Mucosa of descending colon (tissue), 3 donors: ENCODE data around the gene DIO1. TPM values are rescaled to one million over a fixed set of nuclear protein-coding genes. Genes with fewer than 3 reads are reported as not detected.
"Not testable (repeated sequence)": the region's sequence is repeated elsewhere in the genome, so short reads cannot be mapped to it uniquely, and the experiment has no call there.

ENCODE experiments used
- ATAC-seq: fragments of 200-7000 bp; cut with Tn5 transposase; one replicate; pipeline ENCODE4 v1.9.1; 2020; ENCODE audit warnings: mild to moderate bottlenecking, moderate library complexity
- DNase-seq, 3 donors: peaks; one replicate each; pipeline ENCODE4 v3.0.0-alpha.2; 2020
- H3K36me3 ChIP-seq: fragments of 200-600 bp; one replicate; pipeline ENCODE4 v1.8.0; 2021; ENCODE audit warnings: low read depth, mild to moderate bottlenecking
- H3K4me1 ChIP-seq: fragments of 200-600 bp; one replicate; pipeline ENCODE4 v1.8.0; 2021; ENCODE audit warnings: low read depth, mild to moderate bottlenecking
- H3K4me3 ChIP-seq: fragments of 200-600 bp; one replicate; pipeline ENCODE4 v1.8.0; 2021; ENCODE audit warnings: mild to moderate bottlenecking
- H3K9me3 ChIP-seq: fragments of 200-600 bp; one replicate; pipeline ENCODE4 v1.8.0; 2021; ENCODE audit warnings: mild to moderate bottlenecking
- CTCF ChIP-seq: fragments of 200-600 bp; IDR thresholded peaks from one replicate; pipeline ENCODE4 v1.8.0; 2022; ENCODE audit warnings: antibody characterized with exemption, mild to moderate bottlenecking
- intact Hi-C, 2 donors: fragments of 100-400 bp; cut with DNase I in 1 of 2; cut with micrococcal nuclease in 1 of 2; formaldehyde crosslinking; loops; one replicate each; pipeline versions ENCODE4 v1.11.0 to v1.11.1; 2022; cut with DNase I, micrococcal nuclease
- total RNA-seq, 3 donors: library from RNA; stranded (reverse); fragmentation: NEBNext Ultra II Directional in 2 of 3; extraction: Animal tissue kit (Norgen Biotek cat#: 25700) in 2 of 3; gene quantifications; one replicate each; pipeline versions ENCODE4 v1.2.1 to v1.2.4, GENCODE V29; 2021 to 2023
- donor health status: DM: no; HTN: no; CAD: no; lungs with moderate emphysema.
- donor health status: DM: no; HTN: no; CAD: no.
- donor health status: DM: no; HTN: yes; CAD: no.

The DIO1 gene
- total RNA-seq, 3 donors from 2014 or later = not detected

- ATAC-seq (no peak), DNase-seq (no peak)
- Histone ChIP-seq H3K4me1 (no peaks in the 10 kb centered on the region), H3K9me3 (no peaks in the 10 kb centered on the region), H3K36me3 (peaks cover 9% of the 10 kb centered on the region), H3K4me3 (no peak overlapping the region)
- intact Hi-C loops = no loop called here
- TF ChIP-seq CTCF = no peak
Measured at GRCh38 chr1:53862507-53862906, 31.5 kb upstream of the DIO1 start.

- peak; percentile 73 for ATAC-seq
- no peaks in the 10 kb centered on the region for H3K9me3 ChIP-seq
- H3K36me3 ChIP-seq = no peaks in the 10 kb centered on the region
- intact Hi-C loops = no loop called here
- no peak overlapping the region for H3K4me3 ChIP-seq
- no peak for DNase-seq
- TF ChIP-seq CTCF = no peak
- no peaks in the 10 kb centered on the region for H3K4me1 ChIP-seq
Measured at GRCh38 chr1:53868565-53868964, 25.4 kb upstream of the DIO1 start.

- no peaks in the 10 kb centered on the region for H3K4me1 ChIP-seq
- intact Hi-C loops = no loop called here
- no peaks in the 10 kb centered on the region for H3K9me3 ChIP-seq
- no peak for DNase-seq
- ATAC-seq = no peak
- H3K36me3 ChIP-seq = no peaks in the 10 kb centered on the region
- no peak for TF ChIP-seq CTCF
- no peak overlapping the region for H3K4me3 ChIP-seq
Measured at GRCh38 chr1:53869454-53870117, 24.4 kb upstream of the DIO1 start.

GRCh38 chr1:53871221-53871620 is 22.8 kb upstream of the DIO1 start:
- intact Hi-C loops = no loop called here
- ATAC-seq = no peak

GRCh38 chr1:53871773-53872484 is 22.1 kb upstream of the DIO1 start:
- TF ChIP-seq CTCF = no peak
- ATAC-seq = no peak
- no peak for DNase-seq
- H3K4me1 ChIP-seq = no peaks in the 10 kb centered on the region
- no peak overlapping the region for H3K4me3 ChIP-seq
- intact Hi-C loops = no loop called here
- H3K9me3 ChIP-seq = no peaks in the 10 kb centered on the region
- no peaks in the 10 kb centered on the region for H3K36me3 ChIP-seq

More at GRCh38 chr1:53871221-53871620, 22.8 kb upstream of the DIO1 start:
- H3K9me3 ChIP-seq = no peaks in the 10 kb centered on the region
- H3K4me3 ChIP-seq = no peak overlapping the region
- no peaks in the 10 kb centered on the region for H3K36me3 ChIP-seq
- no peak for TF ChIP-seq CTCF
- H3K4me1 ChIP-seq = no peaks in the 10 kb centered on the region
- no peak for DNase-seq

- H3K9me3 ChIP-seq, DNase-seq, H3K4me3 ChIP-seq, ATAC-seq, H3K36me3 ChIP-seq, intact Hi-C loops, H3K4me1 ChIP-seq: not testable (repeated sequence)
Measured at GRCh38 chr1:53875150-53875549, 18.8 kb upstream of the DIO1 start.
